Raji (cell line): Measurements from ENCODE around the gene BANK1.

Experiments
- POLR2A ChIP-seq: IDR thresholded peaks from 2 replicates; pipeline ENCODE4 v1.6.1; 2011; ENCODE audit warnings: low read depth, low read length, control low read depth; ENCODE audit not compliant: insufficient read depth

Gene BANK1

GRCh38 chr4:101919373-101919977, 128.9 kb downstream of the BANK1 start:
- no peak for TF ChIP-seq POLR2A

- no peak for TF ChIP-seq POLR2A
Measured at GRCh38 chr4:101921370-101921769, 130.8 kb downstream of the BANK1 start.

DNA sequence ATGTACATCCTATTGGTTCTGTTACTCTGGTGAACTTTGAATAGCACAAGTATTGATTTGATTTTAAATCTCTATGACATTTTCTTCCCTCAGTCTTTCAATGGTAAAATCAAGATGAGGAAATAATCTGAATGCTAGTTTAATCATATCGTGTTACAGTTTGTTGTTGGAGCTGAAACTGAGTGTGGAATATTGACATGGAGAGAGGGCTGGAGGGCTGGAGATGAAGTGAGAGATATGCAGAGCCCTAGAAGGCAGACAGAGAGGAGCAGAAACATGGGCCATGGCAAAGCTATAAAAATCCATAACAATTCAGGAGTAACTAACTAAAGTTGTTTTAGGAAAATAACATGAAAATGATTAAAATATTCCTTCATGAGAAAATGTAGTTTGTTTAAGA, 141.1 kb downstream of the BANK1 start:
- no peak for TF ChIP-seq POLR2A

GRCh38 chr4:101933855-101934254, 143.3 kb downstream of the BANK1 start:
- TF ChIP-seq POLR2A, result no peak

DNA sequence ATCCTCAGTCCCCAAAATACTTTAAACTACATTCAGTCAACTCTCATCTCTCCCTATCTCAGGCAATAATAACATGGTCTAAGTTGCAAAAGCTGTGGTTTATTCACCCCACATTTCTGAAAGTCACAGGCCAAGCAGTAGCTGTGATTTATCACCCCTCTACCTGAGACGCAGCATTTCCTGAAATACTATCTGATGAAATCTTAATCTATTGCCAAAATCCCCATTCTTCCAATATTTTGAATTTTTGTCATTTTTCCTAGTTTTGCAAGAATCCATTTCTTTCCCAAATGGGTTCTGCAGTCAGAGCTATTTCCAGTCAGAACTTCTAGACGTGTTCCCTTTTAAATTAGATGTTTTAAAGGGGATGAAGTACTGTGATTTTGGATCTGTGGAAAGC, 148.3 kb downstream of the BANK1 start:
- TF ChIP-seq POLR2A, result no peak

- TF ChIP-seq POLR2A, result no peak
Measured at GRCh38 chr4:101941816-101942358, 151.4 kb downstream of the BANK1 start.

GRCh38 chr4:101942891-101943290, 152.4 kb downstream of the BANK1 start:
- no peak for TF ChIP-seq POLR2A

DNA sequence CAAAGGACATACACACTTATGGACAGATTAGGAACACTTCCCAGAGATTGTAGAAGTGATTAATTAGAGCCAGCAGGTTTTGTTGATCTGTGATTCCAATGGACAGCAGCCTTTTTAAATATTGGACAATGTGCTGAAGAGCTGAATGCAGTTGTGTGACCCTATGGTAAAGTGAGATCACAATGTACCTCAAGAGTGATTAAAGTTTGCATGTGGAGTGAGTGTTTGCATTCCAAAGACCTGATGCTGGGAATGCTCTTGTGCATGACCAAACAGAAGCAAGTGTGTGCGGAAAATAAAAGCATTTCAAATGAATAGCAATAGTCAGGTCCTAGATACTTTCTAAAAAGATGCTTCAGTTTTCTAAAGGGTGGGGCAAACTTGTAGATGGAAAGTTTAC, 154.1 kb downstream of the BANK1 start:
- TF ChIP-seq POLR2A, result no peak

DNA sequence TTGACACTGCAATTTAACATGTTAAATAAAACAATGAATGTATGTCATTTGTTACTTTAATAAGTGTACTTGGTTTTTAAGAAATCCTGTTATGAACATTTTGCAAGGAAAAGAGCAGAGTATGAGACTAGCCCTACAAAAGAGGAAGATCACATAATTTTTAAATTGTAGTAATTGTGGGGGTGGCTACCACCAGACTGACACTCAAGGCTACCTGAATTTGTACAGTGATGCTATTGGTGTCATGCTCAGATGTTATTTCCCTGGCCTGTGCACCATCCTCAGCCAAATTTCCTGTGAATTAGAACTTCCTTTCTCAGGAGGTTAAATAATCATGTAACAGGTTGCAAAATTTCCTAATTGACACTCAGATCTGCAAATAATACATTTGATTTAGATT, 157.5 kb downstream of the BANK1 start:
- no peak for TF ChIP-seq POLR2A

- TF ChIP-seq POLR2A, result no peak
Measured at GRCh38 chr4:101948951-101949350, 158.4 kb downstream of the BANK1 start.

- TF ChIP-seq POLR2A, result no peak
Measured at GRCh38 chr4:101950258-101950979, 159.9 kb downstream of the BANK1 start.

GRCh38 chr4:101952985-101953384, 162.5 kb downstream of the BANK1 start:
- no peak for TF ChIP-seq POLR2A

DNA sequence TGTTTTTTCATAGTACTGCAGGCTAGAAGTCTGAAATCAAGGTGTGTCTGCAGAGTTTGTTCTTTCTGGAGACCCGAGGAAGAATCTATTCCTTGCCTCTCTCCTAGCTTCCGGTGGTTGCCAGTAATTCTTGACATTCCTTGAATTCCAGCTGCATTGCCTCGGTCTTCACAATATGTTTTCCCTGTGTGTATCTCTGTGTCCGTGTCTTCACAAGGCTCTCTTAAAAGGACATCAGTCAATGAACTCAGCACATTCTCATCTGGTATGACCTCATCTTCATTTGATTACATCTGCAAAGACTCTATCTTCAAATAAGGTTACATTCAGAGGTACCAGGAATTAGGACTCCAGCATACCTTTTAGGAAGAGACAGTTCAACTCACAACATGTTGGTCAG, 163.4 kb downstream of the BANK1 start:
- TF ChIP-seq POLR2A, result no peak

DNA sequence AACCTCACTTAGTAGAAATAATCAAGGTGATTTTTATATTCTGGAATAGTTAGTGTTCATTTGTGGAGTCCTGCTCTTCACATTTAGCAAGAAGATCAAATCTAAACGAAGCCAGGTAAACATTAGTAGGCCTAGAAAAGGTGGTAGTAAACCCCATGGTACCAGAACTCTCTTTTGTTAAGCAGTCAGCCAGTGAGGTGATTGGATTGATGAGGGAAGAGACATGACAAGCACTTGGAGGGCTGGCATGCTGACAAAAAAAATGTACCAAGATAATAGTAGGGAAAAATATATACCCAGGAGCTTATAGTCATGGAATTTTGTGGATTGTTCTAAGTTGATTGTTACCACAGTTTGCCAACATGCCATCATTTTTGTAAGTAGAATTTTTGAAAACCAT, 163.8 kb downstream of the BANK1 start:
- TF ChIP-seq POLR2A, result no peak

- TF ChIP-seq POLR2A, result no peak
Measured at GRCh38 chr4:101954975-101955678, 164.6 kb downstream of the BANK1 start.

DNA sequence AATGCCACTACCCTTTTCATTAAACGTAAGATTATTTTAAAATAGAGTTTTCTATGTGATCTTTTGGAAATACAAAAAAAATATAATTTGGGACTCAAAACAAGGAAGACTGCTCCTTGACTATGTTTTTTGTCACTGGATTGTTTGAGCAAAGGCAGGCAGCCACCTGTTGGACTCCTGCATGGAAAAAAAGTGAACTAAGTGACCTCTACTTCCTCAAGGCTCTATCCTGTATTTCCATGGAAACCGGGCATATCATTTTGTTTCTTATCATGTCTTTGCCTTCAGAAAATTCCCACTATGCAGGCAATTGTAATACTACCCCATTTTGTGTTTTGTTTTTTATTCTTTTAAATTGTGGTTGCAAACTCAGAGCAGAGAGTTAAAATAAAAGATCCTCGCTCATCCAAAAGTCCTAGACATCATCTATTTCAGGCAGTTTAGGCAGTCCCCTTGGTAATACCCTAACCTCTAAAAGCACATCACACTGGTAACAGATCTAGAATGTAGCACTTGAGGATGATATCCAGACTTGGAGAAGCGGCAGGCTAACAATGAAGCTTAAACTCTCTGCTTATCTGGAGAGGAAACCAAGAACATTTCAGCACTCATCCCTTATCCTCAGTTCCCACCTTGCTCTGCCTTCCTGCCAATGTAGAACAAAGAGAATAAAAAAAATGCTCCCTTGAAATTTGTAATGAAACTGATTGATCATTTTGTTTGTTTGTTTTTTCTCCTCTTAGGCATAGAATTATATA, 165.7 kb downstream of the BANK1 start:
- no peak for TF ChIP-seq POLR2A

- no peak for TF ChIP-seq POLR2A
Measured at GRCh38 chr4:101958547-101958946, 168.0 kb downstream of the BANK1 start.
